CD14-positive monocyte (primary cell): ENCODE data around the gene ZBED4. TPM values are rescaled to one million over a fixed set of nuclear protein-coding genes. Genes with fewer than 3 reads are reported as not detected.
A peak's percentile ranks its signal among the peaks of the same experiment; 100 is the strongest.

Experiments used
- DNase-seq, 3 donors: peaks; one replicate each; pipeline ENCODE4 v3.0.0-alpha.2; 2011 to 2022
- H2AFZ ChIP-seq: 2 replicates; pipeline ENCODE4 v1.6.0; 2012; ENCODE audit warnings: mild to moderate bottlenecking, low read depth, low read length, inconsistent platforms; ENCODE audit not compliant: insufficient read depth, poor library complexity, severe bottlenecking
- H3K27ac ChIP-seq, 2 donors: 1 replicate in 1 of 2; 2 replicates in 1 of 2; pipeline ENCODE4 v1.5.1; 2012 to 2013; ENCODE audit warnings: low read length in 2 of 2, control low read depth in 1 of 2, inconsistent platforms in 1 of 2, low read depth in 1 of 2, mild to moderate bottlenecking in 1 of 2
- H3K27me3 ChIP-seq, 2 donors: one replicate each; pipeline versions ENCODE4 v1.6.0 to v1.6.1; 2011 to 2013; ENCODE audit warnings: low read length in 2 of 2; ENCODE audit not compliant: control insufficient read depth in 2 of 2, insufficient read depth in 2 of 2
- H3K36me3 ChIP-seq, 2 donors: replicated peaks in 1 of 2; 1 replicate in 1 of 2; 2 replicates in 1 of 2; pipeline versions ENCODE4 v1.5.1 to v1.6.1; 2012 to 2013; ENCODE audit warnings: low read length in 2 of 2, control low read depth in 1 of 2, inconsistent platforms in 1 of 2, mild to moderate bottlenecking in 1 of 2; ENCODE audit not compliant: insufficient read depth in 2 of 2, control insufficient read depth in 1 of 2
- H3K4me1 ChIP-seq, 2 donors: 1 replicate in 1 of 2; 2 replicates in 1 of 2; pipeline versions ENCODE4 v1.5.1 to v1.6.1; 2012 to 2013; ENCODE audit warnings: low read length in 2 of 2, control low read depth in 1 of 2, inconsistent platforms in 1 of 2, mild to moderate bottlenecking in 1 of 2, moderate library complexity in 1 of 2; ENCODE audit not compliant: insufficient read depth in 2 of 2, control insufficient read depth in 1 of 2
- H3K4me2 ChIP-seq: replicated peaks from 2 replicates; pipeline ENCODE3; 2012; ENCODE audit warnings: low read length, moderate library complexity, mild to moderate bottlenecking; ENCODE audit not compliant: poor library complexity, severe bottlenecking; ENCODE audit errors: extremely low read depth
- H3K4me3 ChIP-seq, 3 experiments: fragments of 200-600 bp in 1 of 3; sonication (generic) in 1 of 3; replicated peaks in 1 of 3; 1 replicate in 2 of 3; 2 replicates in 1 of 3; pipeline ENCODE4 v1.5.1; 2011 to 2013; ENCODE audit warnings: low read length in 3 of 3, mild to moderate bottlenecking in 3 of 3, control low read depth in 2 of 3, low read depth in 2 of 3, inconsistent platforms in 1 of 3, moderate library complexity in 1 of 3
- H3K79me2 ChIP-seq: 2 replicates; pipeline ENCODE4 v1.6.0; 2012; ENCODE audit warnings: mild to moderate bottlenecking, control low read depth, inconsistent platforms, low read length, moderate library complexity; ENCODE audit not compliant: insufficient read depth
- H3K9ac ChIP-seq: 2 replicates; pipeline ENCODE4 v1.6.0; 2017; ENCODE audit warnings: low read length, mild to moderate bottlenecking; ENCODE audit not compliant: insufficient read depth, poor library complexity, severe bottlenecking
- H3K9me3 ChIP-seq, 2 donors: replicated peaks in 1 of 2; 1 replicate in 1 of 2; 2 replicates in 1 of 2; pipeline versions ENCODE4 v1.5.1 to v1.6.1; 2012 to 2013; ENCODE audit warnings: low read length in 2 of 2, control low read depth in 1 of 2; ENCODE audit not compliant: control insufficient read depth in 1 of 2, insufficient read depth in 1 of 2
- H4K20me1 ChIP-seq: 2 replicates; pipeline ENCODE4 v1.6.0; 2012; ENCODE audit warnings: mild to moderate bottlenecking, low read length, control low read depth, moderate library complexity; ENCODE audit not compliant: insufficient read depth
- H3K27ac Mint-ChIP-seq, 7 donors: one replicate each; pipeline ENCODE4 v1.8.0; 2020; ENCODE audit warnings: mild to moderate bottlenecking in 7 of 7, mixed read lengths in 7 of 7, moderate library complexity in 6 of 7, inconsistent platforms in 2 of 7
- H3K27me3 Mint-ChIP-seq, 3 donors: one replicate each; pipeline ENCODE4 v1.8.0; 2021 to 2022; ENCODE audit warnings: low read depth in 3 of 3, mild to moderate bottlenecking in 3 of 3, mixed read lengths in 3 of 3, moderate library complexity in 3 of 3, inconsistent platforms in 1 of 3
- H3K36me3 Mint-ChIP-seq, 2 donors: one replicate each; pipeline ENCODE4 v1.8.0; 2020; ENCODE audit warnings: mixed read lengths in 2 of 2, inconsistent platforms in 1 of 2, mild to moderate bottlenecking in 1 of 2
- H3K4me1 Mint-ChIP-seq: one replicate; pipeline ENCODE4 v1.8.0; 2020; ENCODE audit warnings: mild to moderate bottlenecking, mixed read lengths
- H3K4me3 Mint-ChIP-seq, 2 donors: one replicate each; pipeline ENCODE4 v1.8.0; 2020; ENCODE audit warnings: mild to moderate bottlenecking in 2 of 2, mixed read lengths in 2 of 2, moderate library complexity in 1 of 2
- H3K9me3 Mint-ChIP-seq, 7 donors: one replicate each; pipeline ENCODE4 v1.8.0; 2020 to 2022; ENCODE audit warnings: mixed read lengths in 7 of 7, mild to moderate bottlenecking in 6 of 7, moderate library complexity in 6 of 7, inconsistent platforms in 2 of 7
- WGBS: methylation state at CpG from one replicate; pipeline ENCODE4 v1.1.5; 2013; ENCODE audit warnings: missing lambda C conversion rate; ENCODE audit not compliant: insufficient coverage; 5-methylcytosine and 5-hydroxymethylcytosine counted together
- intact Hi-C, 2 donors: fragments of 100-400 bp; cut with micrococcal nuclease; formaldehyde crosslinking; loops; one replicate each; pipeline versions ENCODE4 v1.15.0 to v1.15.1; 2023
- polyA plus RNA-seq, 3 donors: library from polyadenylated mRNA; depleted of rRNA in 1 of 3; unstranded in 2 of 3; stranded (reverse) in 1 of 3; fragments of 300-500 nt in 2 of 3; fragments of >200 nt in 1 of 3; fragmentation: Illumina TruSeq in 2 of 3; gene quantifications; 1 replicate in 2 of 3; 2 replicates in 1 of 3; pipeline ENCODE4 v1.2.3, GENCODE V29; 2012 to 2021
- TF ChIP-seq, protein P1 (sequence below): fragments of 200-600 bp; IDR thresholded peaks from one replicate; pipeline ENCODE4 v1.8.0; 2022; ENCODE audit warnings: antibody characterized with exemption, mild to moderate bottlenecking

The ZBED4 gene
- polyA plus RNA-seq, 3 donors: 3.8 to 8.2 (median 5.7) TPM

DNA sequence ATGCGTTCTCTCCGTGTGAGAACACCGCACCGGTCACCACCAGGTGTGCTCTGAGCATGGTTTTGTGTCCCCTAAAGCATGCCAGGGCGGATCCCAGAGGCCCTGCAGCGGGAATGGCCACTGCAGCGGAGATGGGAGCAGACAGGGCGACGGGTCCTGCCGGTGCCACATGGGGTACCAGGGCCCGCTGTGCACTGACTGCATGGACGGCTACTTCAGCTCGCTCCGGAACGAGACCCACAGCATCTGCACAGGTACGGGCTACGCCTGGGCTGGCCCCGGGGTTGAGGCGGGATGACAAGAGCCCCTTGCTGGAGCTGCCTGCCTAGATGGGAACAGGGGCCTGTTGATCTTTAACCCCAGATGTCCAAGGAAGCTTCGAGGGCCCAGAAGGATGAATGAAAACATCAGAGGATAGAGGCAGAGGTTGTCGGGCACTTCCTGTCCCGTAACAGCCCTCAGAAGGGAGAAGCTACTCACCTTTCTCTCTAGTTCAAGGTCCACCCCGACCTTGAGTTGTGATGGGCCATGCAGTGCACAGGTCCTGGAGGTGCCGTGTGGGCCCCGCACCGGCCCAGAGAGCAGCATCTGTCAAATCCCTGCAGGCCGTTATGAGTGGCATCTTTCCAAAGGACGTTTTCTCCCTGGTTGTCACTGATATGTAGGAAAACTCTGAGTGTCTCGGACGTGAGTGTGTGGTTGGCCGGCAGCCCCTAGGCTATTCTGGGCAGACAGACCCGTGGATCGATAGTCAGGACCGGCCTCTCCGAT is 68.0 kb downstream of the ZBED4 start:
- Histone ChIP-seq H3K4me3 (no peak overlapping the region), H3K4me1 (peaks cover 33 to 36% of the 10 kb centered on the region in 2 donors), H3K4me2 (no peak overlapping the region), H3K9me3 (no peaks in the 10 kb centered on the region), H3K79me2 (peaks cover 16% of the 10 kb centered on the region), H3K9ac (no peak overlapping the region), H4K20me1 (no peaks in the 10 kb centered on the region), H3K36me3 (peaks cover 2 to 19% of the 10 kb centered on the region in 2 donors), H3K27ac (no peak overlapping the region), H3K27me3 (no peaks in the 10 kb centered on the region), H2AFZ (no peak overlapping the region)
- Mint-ChIP-seq H3K4me3 (no peak overlapping the region), H3K27ac (peak overlapping the region in 1 of 7 donors; percentile 40), H3K36me3 (peaks cover 26 to 37% of the 10 kb centered on the region in 2 donors), H3K27me3 (peaks cover 0 to 4% (median 2%) of the 10 kb centered on the region in 3 donors), H3K9me3 (no peaks in the 10 kb centered on the region), H3K4me1 (peaks cover 34% of the 10 kb centered on the region)
- intact Hi-C loops: loop anchor here in 1 of 2 donors (10.0 kb wide), 1 partner anchor 283 kb away; the partner anchor contains the start of gene SELENOO
- WGBS: 97% methylated on average over 30 of the region's 35 CpGs
- DNase-seq: no peak
- TF ChIP-seq, protein P1, sequence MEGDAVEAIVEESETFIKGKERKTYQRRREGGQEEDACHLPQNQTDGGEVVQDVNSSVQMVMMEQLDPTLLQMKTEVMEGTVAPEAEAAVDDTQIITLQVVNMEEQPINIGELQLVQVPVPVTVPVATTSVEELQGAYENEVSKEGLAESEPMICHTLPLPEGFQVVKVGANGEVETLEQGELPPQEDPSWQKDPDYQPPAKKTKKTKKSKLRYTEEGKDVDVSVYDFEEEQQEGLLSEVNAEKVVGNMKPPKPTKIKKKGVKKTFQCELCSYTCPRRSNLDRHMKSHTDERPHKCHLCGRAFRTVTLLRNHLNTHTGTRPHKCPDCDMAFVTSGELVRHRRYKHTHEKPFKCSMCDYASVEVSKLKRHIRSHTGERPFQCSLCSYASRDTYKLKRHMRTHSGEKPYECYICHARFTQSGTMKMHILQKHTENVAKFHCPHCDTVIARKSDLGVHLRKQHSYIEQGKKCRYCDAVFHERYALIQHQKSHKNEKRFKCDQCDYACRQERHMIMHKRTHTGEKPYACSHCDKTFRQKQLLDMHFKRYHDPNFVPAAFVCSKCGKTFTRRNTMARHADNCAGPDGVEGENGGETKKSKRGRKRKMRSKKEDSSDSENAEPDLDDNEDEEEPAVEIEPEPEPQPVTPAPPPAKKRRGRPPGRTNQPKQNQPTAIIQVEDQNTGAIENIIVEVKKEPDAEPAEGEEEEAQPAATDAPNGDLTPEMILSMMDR: no peak

DNA sequence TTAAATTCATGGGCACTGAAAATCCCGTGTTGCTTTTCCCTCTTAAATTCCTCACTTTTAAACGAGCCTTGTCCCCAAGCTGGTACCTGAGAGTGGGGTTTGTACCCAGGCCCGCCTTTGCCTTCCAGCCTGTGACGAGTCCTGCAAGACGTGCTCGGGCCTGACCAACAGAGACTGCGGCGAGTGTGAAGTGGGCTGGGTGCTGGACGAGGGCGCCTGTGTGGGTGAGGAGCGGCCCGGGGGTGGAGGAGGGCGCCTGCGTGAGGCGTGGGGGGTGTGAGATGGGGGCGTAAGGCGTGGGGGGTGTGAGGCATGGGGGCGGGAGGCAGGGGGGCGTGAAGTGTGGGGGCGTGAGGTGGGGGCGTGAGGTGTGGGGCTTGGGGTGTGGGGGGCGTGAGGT is 68.8 kb downstream of the ZBED4 start:
- no peak overlapping the region for H2AFZ ChIP-seq
- 94% methylated on average over 3 of the region's 22 CpGs for WGBS
- Mint-ChIP-seq H3K36me3 (peaks cover 32 to 43% of the 10 kb centered on the region in 2 donors), H3K9me3 (no peaks in the 10 kb centered on the region), H3K4me1 (peaks cover 27% of the 10 kb centered on the region), H3K27me3 (peaks cover 1 to 4% (median 2%) of the 10 kb centered on the region in 3 donors), H3K27ac (peak overlapping the region in 1 of 7 donors; percentile 41), H3K4me3 (no peak overlapping the region)
- H3K27ac ChIP-seq: no peak overlapping the region
- H4K20me1 ChIP-seq: no peaks in the 10 kb centered on the region
- intact Hi-C loops: loop anchor here in 1 of 2 donors (10.0 kb wide), 1 partner anchor 282 kb away; the partner anchor contains the start of gene SELENOO
- H3K4me3 ChIP-seq: no peak overlapping the region
- peaks cover 26 to 29% of the 10 kb centered on the region in 2 donors for H3K4me1 ChIP-seq
- no peaks in the 10 kb centered on the region for H3K9me3 ChIP-seq
- DNase-seq: no peak
- H3K27me3 ChIP-seq: no peaks in the 10 kb centered on the region
- peaks cover 10% of the 10 kb centered on the region for H3K79me2 ChIP-seq
- peaks cover 2 to 19% of the 10 kb centered on the region in 2 donors for H3K36me3 ChIP-seq
- H3K4me2 ChIP-seq: no peak overlapping the region
- H3K9ac ChIP-seq: no peak overlapping the region
- TF ChIP-seq, protein P1: no peak
